SHP77 treated with DMSO at 0.1 percent for 48 hours (cell line): ENCODE data around the gene PRKAB1.
"Not testable (repeated sequence)": the region's sequence is repeated elsewhere in the genome, so short reads cannot be mapped to it uniquely, and the experiment has no call there.

ENCODE experiments used
- DNase-seq: peaks from one replicate; lab custom pipeline; 2025; lab: John Stamatoyannopoulos, UW

PRKAB1 gene

GRCh38 chr12:119685375-119685774, 17.4 kb downstream of the PRKAB1 start:
- DNase-seq = no peak

- DNase-seq = no peak
These were observed 18.4 kb downstream of the PRKAB1 start for GRCh38 chr12:119686355-119686754.

DNA sequence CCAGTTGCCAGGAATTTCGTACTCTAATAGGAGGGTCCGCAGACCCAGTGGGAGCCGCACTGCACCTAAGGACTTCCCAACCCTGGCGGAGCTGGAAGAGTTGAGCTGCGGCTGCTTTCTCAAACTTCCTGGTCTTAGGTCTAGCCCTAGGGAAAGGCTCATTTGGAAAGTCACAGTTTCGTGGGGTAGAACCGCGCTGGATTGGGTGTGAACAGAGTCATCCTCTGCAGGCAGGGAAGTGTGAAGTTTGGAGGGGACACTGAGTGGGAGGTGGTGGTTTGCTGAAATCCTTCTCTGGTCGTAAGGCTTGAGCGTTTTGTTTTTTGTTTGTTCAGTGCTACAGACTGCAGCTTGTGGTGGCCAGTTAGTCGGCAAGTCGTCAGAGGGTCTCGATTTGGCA, 18.8 kb downstream of the PRKAB1 start:
- DNase-seq = no peak

DNA sequence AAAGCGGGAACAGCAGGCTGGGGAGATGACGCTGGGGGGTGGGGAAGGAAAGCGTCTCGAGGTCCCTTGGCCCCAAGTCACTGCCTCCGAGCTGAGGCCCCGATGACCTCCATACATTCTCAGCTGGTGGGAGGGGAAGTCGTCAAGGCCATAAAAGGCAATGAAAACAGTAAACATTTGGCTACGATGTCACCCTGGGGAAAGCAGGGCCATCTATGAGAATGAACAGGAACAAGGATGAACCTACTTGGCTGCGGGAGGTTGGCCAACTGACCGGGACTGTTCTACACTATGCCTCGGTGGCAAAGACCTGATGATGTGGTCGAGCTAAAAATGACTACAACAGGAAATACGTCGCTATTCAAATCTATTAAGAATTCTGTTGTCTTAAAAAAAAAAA, 19.5 kb downstream of the PRKAB1 start:
- no peak for DNase-seq

GRCh38 chr12:119687879-119688278, 19.9 kb downstream of the PRKAB1 start:
- DNase-seq = no peak

- DNase-seq = no peak
These were observed 22.1 kb downstream of the PRKAB1 start for GRCh38 chr12:119689935-119690500.

DNA sequence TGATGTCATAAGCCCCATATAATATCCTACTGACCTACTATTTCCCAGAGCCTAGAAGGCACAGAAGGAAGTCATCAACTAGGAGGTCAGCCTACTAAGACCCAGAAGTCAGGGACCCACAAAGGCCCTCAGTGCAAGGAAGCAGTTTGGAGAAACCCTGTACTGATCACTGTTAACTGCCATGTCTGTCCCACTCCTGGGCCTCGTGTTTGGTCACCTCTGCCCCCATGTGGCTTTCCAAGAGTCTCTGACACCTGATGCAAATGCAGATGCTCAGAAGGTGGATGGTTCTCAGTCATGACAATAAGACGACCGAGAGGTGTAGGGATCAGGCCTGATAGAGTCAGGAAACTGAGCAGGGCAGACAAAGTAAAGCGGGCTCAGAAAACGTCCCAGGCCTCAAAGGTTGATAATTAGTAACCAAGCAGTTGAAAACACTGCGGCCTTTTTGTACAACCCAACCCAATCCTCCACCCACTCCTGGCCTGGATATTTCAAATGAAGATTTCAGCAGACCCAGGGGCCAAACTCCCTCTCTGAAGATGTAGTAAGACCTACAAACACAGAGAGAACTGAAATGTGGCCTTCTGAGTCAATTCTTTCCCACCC, 23.4 kb downstream of the PRKAB1 start:
- DNase-seq = no peak

DNA sequence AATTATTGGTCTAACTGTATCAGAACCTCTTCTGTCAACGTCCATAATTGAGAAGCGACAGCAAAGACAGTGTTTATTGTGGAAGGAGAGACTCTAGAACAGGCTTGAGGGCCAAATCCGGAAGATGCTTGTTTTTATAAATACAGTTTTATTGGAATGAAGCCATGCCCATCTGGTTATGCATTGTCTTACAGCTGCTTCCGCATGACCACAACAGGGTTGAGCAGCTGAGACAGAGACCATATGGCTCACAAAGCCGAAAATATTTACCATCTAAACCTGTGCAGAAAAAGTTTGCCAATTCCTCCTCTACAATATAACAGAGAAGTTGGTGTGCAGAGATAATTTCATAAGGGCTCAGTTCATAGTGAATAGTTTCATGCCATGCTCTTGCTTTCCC, 24.5 kb downstream of the PRKAB1 start:
- DNase-seq = no peak

DNA sequence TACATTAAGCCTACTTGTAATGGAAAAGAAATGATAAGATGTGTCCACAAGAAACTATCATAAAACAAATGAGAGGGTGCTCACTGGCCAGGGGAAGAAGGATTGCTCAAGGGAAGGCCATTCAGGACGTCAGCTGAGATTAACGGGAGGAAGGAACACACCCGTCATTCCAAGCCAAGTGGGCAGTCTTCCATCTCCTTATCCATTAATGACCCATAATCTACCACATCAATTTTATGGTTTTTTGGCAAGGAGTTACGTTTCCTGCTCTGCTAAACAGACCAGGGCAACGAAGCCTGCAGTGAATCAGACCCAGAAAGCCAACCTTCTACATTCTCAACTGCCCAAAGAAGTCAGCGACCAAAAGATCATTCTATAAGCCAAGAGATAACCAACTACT, 25.1 kb downstream of the PRKAB1 start:
- DNase-seq = no peak

GRCh38 chr12:119693511-119693910, 25.6 kb downstream of the PRKAB1 start:
- no peak for DNase-seq

GRCh38 chr12:119694111-119694510, 26.2 kb downstream of the PRKAB1 start:
- no peak for DNase-seq

- DNase-seq = no peak
These were observed 27.1 kb downstream of the PRKAB1 start for GRCh38 chr12:119695034-119695433.

GRCh38 chr12:119696943-119697342, 29.0 kb downstream of the PRKAB1 start:
- DNase-seq = no peak

DNA sequence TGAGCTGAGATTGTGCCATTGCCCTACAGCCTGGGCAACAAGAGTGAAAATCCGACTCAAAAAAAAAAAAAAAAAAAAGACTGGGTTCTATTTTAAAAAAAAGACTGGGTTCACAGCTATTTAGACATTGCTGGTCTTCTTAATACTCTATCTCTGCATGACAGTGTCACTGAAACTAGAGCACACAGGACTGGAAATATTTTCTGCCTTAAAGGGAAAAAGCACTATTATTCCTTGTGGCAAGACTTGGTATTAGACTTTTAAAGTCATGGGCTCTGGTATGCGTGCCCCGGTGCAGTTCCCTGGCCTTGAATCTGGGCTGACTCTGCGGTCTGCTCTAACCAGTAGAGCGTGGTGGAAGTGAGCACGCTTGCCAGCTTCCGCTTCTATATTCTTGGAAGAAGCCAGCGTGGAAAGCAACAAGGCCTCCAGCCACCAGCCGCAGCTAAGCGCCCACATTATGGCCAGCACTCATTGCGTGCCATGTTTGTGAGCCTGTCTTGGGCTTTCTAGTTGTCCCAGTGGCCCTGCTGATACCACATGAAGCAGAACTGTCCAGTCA, 31.3 kb downstream of the PRKAB1 start:
- no peak for DNase-seq

- no peak for DNase-seq
These were observed 32.1 kb downstream of the PRKAB1 start for GRCh38 chr12:119700078-119700477.

DNA sequence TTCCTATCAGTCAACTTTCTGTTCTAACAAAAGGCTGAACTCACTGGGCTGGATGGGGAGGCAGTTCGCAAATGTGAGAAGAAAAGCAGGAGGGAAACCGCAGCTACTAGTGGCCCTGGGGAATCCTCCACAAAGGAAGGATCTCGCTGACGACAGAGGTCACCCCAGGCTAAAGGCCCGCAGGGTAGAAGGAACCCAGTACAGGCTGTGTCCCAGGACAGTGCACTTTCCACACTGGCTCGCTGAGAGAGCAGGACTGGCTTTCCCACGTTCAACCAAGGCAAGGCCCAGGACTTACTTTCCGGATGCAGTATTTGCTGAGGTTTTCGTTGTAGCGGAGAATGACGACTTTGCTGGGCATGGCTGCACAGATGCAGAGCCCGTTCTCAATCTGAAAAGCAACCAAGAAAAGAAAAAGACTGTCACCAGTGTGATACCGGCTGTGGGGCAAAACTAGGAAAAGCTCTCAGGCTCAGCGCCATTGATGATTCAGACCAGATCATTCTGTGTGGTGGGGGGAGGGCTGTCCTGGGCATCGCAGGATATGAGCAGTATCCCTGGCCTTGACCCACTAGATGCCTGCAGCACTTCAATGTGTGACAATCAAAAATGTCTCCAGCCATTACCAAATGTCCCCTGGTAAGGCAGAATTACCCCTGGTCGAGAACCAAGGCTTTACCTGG, 36.3 kb downstream of the PRKAB1 start:
- no peak for DNase-seq

GRCh38 chr12:119705182-119705581, 37.2 kb downstream of the PRKAB1 start:
- no peak for DNase-seq

GRCh38 chr12:119706427-119706826, 38.5 kb downstream of the PRKAB1 start:
- DNase-seq = not testable (repeated sequence)

GRCh38 chr12:119710374-119710964, 42.5 kb downstream of the PRKAB1 start:
- no peak for DNase-seq

DNA sequence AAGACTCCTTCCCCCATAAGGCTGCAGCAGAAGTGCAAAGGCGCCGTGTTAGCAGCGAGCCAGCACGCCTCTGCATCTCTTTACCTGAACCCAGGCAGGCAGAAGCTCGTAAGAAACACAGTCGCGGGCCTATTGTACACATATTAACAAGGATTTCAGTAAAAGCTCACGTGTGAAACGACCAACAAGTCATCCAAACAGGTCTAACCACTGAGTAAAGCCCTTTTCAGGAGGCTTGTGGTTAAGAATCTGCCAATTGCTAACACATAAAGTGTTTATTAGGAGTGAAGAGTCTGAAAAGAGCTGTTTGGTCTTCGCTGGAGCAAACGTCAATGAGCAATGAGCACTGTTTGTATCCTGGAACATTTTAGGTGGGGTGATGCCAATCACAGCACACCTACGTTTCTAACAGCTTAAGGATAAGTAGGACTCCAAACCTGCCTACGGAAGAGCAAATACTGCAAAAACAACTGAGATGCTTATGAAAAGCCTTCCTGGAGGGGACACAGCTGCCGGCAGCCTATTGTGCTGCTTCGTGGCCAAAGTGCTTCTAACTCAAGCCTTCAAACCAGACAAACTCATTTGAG, 43.1 kb downstream of the PRKAB1 start:
- no peak for DNase-seq

DNA sequence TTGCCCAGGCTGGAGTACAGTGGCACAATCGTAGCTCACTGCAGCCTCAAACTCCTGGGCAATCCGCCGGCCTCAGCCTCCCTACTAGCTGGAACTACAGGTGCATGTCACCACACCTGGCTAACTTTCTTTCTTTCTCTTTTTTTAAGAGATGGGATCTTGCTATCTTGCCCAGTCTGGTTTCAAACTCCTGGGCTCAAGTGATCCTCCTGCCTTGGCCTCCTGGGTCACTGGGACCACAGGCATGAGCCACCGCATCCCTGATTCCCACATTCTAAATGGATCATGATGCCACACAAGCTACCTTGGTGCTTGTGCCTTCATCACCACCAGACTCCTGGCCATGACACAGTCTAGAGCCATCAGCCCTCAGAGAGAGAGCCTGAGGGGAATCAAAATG, 43.8 kb downstream of the PRKAB1 start:
- no peak for DNase-seq

- DNase-seq = no peak
These were observed 44.8 kb downstream of the PRKAB1 start for GRCh38 chr12:119712721-119713120.
